ENCODE measurements around the gene RAB22A.

- TF ChIP-seq EZH2 (IDR thresholded peaks at IDR 0.05), result no peak
- TF ChIP-seq POLR2AphosphoS5 (IDR thresholded peaks at IDR 0.05; ENCODE audit: borderline replicate concordance, low read depth, low read length), result no peak
Measured at GRCh38 chr20:58401162-58401561, 91.6 kb downstream of the RAB22A start.
